HG02884 (cell line): Measurements from ENCODE around the gene JPH2.
"Not testable (repeated sequence)": the region's sequence is repeated elsewhere in the genome, so short reads cannot be mapped to it uniquely, and the experiment has no call there.

Experiments
- ATAC-seq: cut with Tn5 transposase; IDR thresholded peaks from one replicate; pipeline ENCODE4 v1.9.1; 2021; ENCODE audit warnings: mild to moderate bottlenecking, moderate library complexity; ENCODE audit not compliant: unreplicated experiment

JPH2 gene

DNA sequence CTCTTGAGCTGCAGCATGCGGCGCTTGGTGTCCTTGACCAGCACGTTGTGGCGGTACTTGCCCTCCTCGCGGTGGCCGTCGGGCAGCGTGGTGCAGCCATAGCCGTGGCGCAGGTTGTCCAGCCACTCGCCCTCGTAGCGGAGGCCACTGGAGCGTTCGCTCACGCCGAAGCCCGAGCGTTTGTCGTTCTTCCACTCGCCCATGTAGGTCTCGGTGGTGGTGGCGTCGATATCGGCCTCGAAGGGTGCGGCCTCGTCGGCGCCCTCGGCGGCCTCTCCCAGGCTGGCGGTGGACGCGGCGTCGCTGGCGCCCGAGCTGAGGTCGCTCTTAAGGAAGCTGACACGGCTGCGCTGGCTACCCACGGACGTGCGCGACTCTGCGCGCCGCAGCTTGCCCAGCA lies 27.3 kb downstream of the JPH2 start:
- ATAC-seq: no peak

DNA sequence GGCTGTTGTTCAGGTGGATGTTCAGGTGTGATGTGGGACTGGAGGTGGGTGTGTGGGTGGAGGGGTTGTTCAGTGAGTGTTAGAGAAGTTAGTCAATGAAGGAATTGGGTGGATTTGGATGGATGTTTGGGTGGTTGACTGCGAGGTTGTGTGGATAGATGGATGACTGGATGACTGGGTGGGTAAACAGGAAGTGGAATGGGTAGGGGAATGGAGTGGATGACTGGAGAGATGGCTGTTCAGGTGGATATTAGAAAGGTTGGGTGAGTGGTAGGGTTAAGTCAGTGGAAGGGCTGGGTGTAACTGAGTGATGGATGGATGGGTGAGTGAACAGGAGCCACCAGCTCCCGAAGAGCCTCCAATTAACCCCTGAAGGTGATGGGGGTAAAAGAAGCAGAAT lies 27.9 kb downstream of the JPH2 start:
- ATAC-seq: no peak

GRCh38 chr20:44157061-44157460 lies 29.9 kb downstream of the JPH2 start:
- ATAC-seq: no peak

DNA sequence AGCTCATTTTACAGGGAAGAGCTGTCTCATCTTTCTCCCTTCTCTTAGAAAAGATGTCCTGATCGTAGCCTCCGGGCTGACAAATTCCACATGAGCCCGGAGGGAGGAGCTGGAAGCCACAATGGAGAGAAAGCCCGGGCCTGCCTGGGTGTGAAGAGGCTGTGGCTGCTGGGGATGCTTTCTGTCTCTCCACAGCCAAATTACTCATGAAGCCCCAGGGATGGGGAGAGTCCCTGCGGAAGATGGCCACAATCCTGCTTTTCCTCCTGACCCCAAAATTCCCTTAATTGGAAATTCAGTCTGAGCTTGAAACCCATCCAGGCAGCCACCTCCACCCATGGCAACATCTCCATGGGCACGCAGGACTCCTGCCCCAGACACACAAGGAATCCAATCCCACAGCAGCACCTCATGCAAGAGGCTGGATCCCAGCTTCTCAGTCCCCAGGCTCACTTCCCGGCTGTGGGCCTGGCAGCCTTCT lies 32.4 kb downstream of the JPH2 start:
- no peak for ATAC-seq

DNA sequence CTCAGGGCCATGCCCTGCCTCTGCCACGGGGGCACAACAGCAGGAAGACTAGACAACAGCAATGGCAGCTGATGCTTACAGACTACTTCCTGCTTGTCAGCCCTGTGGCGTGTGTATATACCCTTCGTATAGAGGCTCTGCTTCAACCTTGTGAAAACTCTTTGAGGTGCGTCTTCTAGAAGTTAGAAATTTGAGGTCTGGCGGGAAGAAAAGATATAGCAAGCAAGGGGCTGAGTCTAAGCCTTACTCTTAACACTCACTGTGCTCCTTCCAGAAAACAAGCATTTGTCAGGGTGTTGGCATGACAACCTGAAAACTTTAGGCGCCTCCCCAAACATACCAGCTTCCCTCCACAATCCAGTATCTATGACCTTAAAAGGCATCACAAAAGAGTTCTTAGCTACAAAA lies 33.3 kb downstream of the JPH2 start:
- ATAC-seq: no peak

DNA sequence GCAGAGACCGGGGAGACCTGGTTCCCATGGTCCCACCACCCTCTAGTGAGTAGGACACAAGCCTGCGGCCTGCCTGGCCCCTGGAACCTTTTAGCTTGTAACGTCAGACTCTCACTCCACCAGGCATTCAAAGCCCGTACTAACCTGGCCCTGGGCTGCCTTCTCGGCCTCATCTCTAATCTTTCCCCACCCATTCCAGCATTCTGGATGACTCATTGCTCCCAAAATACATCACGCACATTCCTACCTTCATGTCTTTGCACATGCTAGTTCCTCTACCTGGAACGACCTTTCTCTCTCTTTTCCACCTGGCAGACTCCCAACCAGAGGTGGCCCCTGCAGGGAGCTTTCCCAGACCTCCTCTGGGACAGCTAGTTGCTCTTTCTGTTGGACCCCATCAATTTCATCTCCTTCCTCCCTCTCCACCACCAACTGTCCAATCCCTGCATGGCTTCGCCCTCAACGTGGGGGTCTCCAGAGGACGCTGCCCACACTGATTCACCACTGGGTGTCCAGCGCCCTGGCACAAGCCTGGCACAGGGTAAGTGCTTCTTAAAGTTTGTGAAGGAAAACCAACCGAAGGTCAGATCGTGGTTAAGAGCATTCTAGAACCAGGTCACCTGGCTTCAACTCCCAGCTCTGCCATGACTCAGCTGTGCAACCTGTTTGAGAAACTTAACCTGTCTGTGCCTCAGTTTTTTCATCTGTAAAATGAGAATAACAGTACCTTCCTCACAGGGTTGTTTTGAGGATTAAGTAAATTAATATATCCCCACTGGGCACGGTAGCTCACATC lies 35.2 kb downstream of the JPH2 start:
- no peak for ATAC-seq

DNA sequence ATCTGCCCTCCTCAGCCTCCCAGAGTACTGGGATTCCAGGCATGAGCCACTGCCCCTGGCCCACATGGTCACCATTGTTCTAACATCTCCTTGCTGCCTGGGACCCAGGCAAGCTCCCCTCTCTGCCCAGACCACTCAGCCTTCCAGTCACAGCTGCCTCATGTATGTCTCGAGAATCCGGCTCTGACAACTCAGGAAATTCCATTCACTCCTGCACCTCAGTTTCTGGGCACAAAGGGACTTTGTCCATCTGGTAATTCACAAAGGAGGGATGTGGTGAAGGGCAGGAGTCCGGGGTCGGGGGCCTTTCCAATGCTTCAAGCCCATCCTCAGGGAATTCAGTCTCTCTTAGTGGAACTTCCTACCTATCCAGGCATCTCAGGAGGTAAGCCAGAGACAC lies 40.7 kb downstream of the JPH2 start:
- no peak for ATAC-seq

DNA sequence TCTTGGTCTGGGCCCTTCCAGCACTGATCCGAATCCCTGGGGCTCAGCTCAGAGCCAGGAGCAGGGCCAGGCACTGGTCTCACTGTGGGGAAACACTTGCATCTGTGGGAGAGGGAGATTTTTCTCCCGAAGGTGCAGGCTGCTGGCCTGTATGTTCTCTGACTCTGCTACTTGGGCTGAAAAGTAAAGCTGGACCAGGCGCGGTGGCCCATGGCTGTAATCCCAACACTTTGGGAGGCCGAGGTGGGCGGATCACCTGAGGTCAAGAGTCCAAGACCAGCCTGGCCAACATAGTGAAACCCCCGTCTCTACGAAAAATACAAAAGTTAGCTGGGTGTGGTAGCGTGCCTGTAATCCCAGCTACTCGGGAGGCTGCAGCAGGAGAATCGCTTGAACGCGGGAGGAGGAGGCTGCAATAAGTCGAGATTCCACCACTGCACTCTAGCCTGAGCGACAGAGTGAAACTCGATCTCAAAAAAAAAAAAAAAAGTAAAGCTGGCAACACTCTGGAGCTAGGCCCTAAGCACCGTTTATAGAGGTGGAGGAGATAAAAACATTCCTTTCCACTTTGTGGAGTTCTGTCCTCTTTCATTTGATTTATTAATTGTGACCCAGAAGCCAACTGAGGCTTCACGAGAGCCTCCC lies 41.7 kb downstream of the JPH2 start:
- no peak for ATAC-seq

DNA sequence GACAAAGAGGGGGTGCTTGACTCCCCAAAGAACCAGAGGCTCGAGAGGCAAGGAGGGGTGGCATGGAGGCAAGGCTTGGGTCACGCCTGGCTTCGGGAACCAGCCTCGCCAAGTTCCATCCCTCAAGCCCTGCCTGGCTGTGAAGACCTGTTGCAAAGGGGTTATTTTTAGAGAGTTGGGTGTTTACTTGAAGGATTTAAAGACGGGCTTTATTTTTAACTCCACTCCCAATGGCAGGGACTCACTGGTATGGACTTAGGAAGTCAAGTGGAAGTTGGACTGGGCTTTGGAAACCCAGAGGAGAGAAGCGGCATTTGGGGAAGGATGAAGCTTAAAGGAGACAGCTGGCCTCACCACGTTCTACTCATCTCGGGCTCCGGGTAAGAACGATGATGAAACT lies 43.1 kb downstream of the JPH2 start:
- ATAC-seq: no peak

DNA sequence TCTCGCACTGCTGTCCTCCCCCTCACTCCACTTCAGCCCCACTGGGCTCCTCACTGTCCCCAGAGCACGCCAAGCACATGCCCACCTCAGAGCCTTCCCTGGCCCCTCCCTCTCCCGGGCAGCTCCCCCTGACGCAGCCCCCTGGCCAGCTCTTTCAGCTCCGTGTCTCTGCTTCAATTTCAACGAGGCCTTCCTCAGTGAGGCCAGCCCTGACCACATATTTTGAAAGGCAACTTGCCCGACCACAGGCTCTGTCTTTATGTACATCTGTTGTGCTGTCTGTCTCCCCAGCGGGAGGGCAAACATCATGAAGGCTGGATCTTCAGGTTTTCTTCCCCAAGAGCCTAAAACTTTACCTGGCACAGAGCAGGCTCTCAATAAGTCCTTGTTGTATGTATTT lies 44.6 kb downstream of the JPH2 start:
- no peak for ATAC-seq

DNA sequence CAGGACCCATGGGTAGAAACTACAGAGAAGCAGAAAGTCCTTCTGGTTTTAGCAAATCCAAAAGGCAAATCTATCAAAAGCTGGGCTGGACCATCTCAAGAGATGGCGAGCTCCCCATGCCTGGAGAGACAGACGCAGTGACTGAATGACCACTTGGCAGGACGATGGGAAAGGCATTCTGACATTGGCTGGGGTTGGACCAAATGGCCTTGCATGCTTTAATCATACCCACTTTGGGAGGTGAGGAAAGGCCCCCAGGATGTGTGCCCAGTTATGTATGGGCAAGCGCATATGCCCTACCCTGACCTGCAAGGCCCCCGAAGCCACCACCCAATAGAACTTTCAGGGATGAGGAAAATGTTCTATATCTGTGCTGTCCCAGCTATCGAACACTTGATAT lies 45.1 kb downstream of the JPH2 start:
- no peak for ATAC-seq

GRCh38 chr20:44138867-44139266 lies 48.1 kb downstream of the JPH2 start:
- ATAC-seq: no peak

- no peak for ATAC-seq
These were observed 49.7 kb downstream of the JPH2 start for GRCh38 chr20:44137266-44137801.

GRCh38 chr20:44136579-44137265 lies 50.3 kb downstream of the JPH2 start:
- ATAC-seq: no peak

DNA sequence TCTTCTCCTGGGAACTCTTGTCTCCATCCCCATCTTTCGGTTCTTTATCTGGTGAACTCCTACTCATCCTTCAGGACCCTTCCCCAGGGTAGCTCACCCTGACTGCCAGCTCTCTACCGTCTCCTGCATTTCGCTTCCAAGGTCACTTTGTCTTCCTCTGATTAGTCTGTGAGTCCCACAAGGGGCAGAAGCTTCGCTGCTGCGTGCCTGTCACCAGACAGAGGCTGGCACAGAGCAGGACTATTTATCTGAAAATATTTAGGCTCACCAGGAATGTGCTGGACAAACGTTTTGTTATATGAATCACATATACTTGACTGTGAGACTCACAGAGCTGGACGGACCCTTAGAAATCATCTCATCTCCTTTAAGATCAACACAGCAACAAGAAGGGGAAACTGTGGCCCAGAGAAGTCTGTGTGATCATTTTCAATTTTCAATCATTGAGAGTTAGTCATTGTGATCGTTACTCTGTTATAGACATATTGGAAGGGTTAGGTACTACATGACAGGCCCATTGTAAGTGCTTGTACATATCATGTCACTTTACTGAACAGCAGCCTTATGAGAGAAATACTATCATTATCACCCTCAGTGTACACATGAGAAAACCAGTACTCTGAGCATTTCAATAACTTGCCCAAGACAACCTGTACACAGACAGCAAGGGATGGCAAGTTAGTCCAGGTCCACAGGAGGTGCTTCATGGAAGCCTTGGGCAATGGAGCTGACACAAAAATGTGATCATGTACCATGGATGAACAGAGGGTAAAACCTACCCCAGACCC lies 51.4 kb downstream of the JPH2 start:
- ATAC-seq: no peak

- no peak for ATAC-seq
These were observed 52.0 kb downstream of the JPH2 start for GRCh38 chr20:44135012-44135412.

- ATAC-seq: no peak
These were observed 53.6 kb downstream of the JPH2 start for GRCh38 chr20:44133424-44133823.

GRCh38 chr20:44131704-44132103 lies 55.3 kb downstream of the JPH2 start:
- ATAC-seq: no peak

GRCh38 chr20:44129911-44130718 lies 56.9 kb downstream of the JPH2 start:
- no peak for ATAC-seq

DNA sequence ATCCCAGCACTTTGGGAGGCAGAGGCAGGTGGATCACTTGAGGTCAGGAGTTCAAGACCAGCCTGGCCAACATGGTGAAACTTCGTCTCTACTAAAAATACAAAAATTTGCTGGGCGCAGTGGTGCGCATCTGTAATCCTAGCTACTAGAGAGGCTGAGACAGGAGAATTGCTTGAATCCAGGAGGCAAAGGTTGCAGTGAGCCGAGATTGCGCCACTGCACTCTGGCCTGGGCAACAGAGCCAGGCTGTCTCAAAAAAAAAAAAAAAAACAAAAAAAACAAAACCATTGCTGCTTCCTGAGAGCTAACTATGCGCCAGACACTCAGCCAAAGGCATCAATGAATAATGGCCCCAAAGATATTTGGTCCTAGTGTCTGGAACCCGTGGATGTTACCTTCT lies 57.7 kb downstream of the JPH2 start:
- ATAC-seq: not testable (repeated sequence)
